Choroid plexus epithelial cell (primary cell): ENCODE results near the gene PTH2R.
"Not testable (repeated sequence)": the region's sequence is repeated elsewhere in the genome, so short reads cannot be mapped to it uniquely, and the experiment has no call there.

Experiments
- DNase-seq: peaks from one replicate; pipeline ENCODE4 v3.0.0-alpha.2; 2010; ENCODE audit warnings: low read depth
- H3K4me3 ChIP-seq: 2 replicates; pipeline ENCODE4 v1.5.1; 2011; ENCODE audit warnings: low read depth, mild to moderate bottlenecking, control low read depth, low read length, moderate library complexity
- CTCF ChIP-seq: conservative IDR thresholded peaks from 2 replicates; pipeline ENCODE4 v1.5.1; 2011; ENCODE audit warnings: low read depth, mild to moderate bottlenecking, control low read depth, inconsistent platforms, low read length, moderate library complexity

PTH2R gene

GRCh38 chr2:208440716-208441115, 34.1 kb downstream of the PTH2R start:
- no peak overlapping the region for H3K4me3 ChIP-seq
- no peak for DNase-seq
- no peak for TF ChIP-seq CTCF

- no peak for DNase-seq
- no peak for TF ChIP-seq CTCF
- no peak overlapping the region for H3K4me3 ChIP-seq
Measured at GRCh38 chr2:208441951-208442350, 35.4 kb downstream of the PTH2R start.

GRCh38 chr2:208447447-208447846, 40.9 kb downstream of the PTH2R start:
- not testable (repeated sequence) for H3K4me3 ChIP-seq, DNase-seq

DNA sequence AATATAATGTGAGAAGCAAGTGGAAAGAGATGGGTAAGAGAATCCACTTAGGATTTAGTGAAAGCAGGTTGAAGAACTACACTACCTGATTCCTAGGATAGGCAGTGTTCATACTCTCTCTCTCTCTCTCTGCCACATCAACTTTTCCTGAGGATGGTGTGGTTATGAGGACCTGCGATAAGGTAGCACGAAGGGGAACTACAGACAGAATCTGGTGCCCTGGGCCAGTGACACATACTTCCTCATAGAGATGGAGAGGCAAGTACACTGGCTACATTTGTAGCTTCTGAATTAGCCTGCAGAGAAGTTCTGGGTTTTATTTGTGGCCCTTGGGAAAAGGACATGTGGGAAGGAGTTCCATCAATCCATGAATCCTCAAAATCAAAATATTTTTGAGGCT, 44.5 kb downstream of the PTH2R start:
- no peak for DNase-seq
- no peak for TF ChIP-seq CTCF
- no peak overlapping the region for H3K4me3 ChIP-seq

DNA sequence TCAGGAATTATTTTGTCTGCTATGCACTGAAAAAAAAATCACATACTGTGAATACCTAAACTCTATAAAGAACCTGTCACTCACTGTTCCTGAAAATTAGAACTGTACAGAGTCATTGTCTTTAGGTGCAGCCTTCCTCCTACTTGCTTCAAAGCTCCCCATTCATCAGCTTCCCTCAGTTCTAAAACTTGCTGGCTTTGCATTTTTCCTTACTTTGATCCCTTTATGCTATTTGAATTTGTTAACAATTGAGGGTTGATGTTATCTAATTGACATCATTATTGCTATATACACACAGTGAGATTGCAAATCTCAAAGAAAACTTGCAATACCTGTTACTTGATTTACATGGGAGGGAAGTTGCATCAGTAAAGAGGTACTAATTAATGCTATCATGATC, 48.3 kb downstream of the PTH2R start:
- TF ChIP-seq CTCF: no peak
- DNase-seq: no peak

DNA sequence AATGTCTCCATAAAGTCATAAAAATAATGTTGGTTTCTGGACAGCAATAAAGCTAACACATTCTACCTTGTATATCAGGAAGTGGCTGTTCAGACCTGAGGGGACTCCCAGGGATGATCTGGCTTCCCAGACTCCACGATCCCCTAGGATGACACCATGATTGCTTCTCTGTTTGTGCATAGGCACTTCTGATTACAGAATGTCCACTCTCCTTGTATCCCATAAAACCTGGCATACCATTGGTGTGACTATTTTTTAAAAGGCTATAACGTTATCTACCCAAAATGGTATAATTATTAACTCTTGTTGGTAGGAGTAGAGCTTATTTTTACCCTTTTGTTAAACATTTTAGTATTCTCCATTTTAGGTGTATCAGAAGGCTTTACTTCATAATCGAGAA, 57.1 kb downstream of the PTH2R start:
- TF ChIP-seq CTCF: no peak
- DNase-seq: no peak
- no peak overlapping the region for H3K4me3 ChIP-seq

More for the DNA sequence above, 48.3 kb downstream of the PTH2R start:
- H3K4me3 ChIP-seq: no peak overlapping the region

- TF ChIP-seq CTCF: no peak
- DNase-seq: no peak
- H3K4me3 ChIP-seq: no peak overlapping the region
Measured at GRCh38 chr2:208464205-208464604, 57.6 kb downstream of the PTH2R start.
